Heart left ventricle (tissue), 16 donors: Measurements from ENCODE around the gene PIMREG. TPM values are rescaled to one million over a fixed set of nuclear protein-coding genes. Genes with fewer than 3 reads are reported as not detected.

Source experiments
- ATAC-seq, 4 donors: fragments of 200-7000 bp; cut with Tn5 transposase; one replicate each; pipeline ENCODE4 v1.9.1; 2020 to 2022; ENCODE audit warnings: moderate library complexity in 4 of 4, mild to moderate bottlenecking in 3 of 4, moderate number of reproducible peaks in 1 of 4
- DNase-seq, 5 donors: peaks; one replicate each; pipeline ENCODE4 v3.0.0-alpha.2; 2020
- H3K27ac ChIP-seq, 12 donors: fragments of 200-600 bp; sonication (generic) in 4 of 12; one replicate each; pipeline versions ENCODE4 v1.5.0 to v1.8.0; 2016 to 2022; ENCODE audit warnings: mild to moderate bottlenecking in 2 of 12
- H3K27me3 ChIP-seq, 9 donors: fragments of 200-600 bp; sonication (generic) in 2 of 9; one replicate each; pipeline versions ENCODE4 v1.5.1 to v1.8.0; 2016 to 2022; ENCODE audit warnings: mild to moderate bottlenecking in 3 of 9
- H3K36me3 ChIP-seq, 9 donors: fragments of 200-600 bp; sonication (generic) in 2 of 9; one replicate each; pipeline versions ENCODE4 v1.5.0 to v1.8.0; 2018 to 2022; ENCODE audit warnings: mild to moderate bottlenecking in 2 of 9
- H3K4me1 ChIP-seq, 12 donors: fragments of 200-600 bp; sonication (generic) in 4 of 12; one replicate each; pipeline versions ENCODE4 v1.5.0 to v1.8.0; 2016 to 2022; ENCODE audit warnings: mild to moderate bottlenecking in 3 of 12
- H3K4me3 ChIP-seq, 12 donors: fragments of 200-600 bp; sonication (generic) in 4 of 12; one replicate each; pipeline versions ENCODE4 v1.5.0 to v1.8.0; 2017 to 2022; ENCODE audit warnings: mild to moderate bottlenecking in 9 of 12, moderate library complexity in 4 of 12
- H3K9me3 ChIP-seq, 12 donors: fragments of 200-600 bp; sonication (generic) in 4 of 12; one replicate each; pipeline versions ENCODE4 v1.5.0 to v1.8.0; 2016 to 2022; ENCODE audit warnings: mild to moderate bottlenecking in 1 of 12
- POLR2A ChIP-seq, 2 donors: fragments of 450-650 bp; IDR thresholded peaks; one replicate each; pipeline ENCODE4 v1.6.1; 2017; ENCODE audit warnings: antibody characterized with exemption in 2 of 2, mild to moderate bottlenecking in 2 of 2, moderate library complexity in 2 of 2
- WGBS, 4 donors: extraction: QIAGEN DNeasy Blood & Tissue Kit in 2 of 4; methylation state at CpG; one replicate each; pipeline versions ENCODE4 v1.1.5 to v1.1.7; 2013 to 2018; 5-methylcytosine and 5-hydroxymethylcytosine counted together
- intact Hi-C, 10 donors: fragments of 100-400 bp; cut with DNase I; formaldehyde crosslinking; loops; one replicate each; pipeline versions ENCODE4 v1.11.1 to v1.14.2; 2022
- polyA plus RNA-seq, 2 donors: library from polyadenylated mRNA; stranded (reverse); fragments of 200-250 nt; gene quantifications; one replicate each; pipeline ENCODE4 v1.2.3, GENCODE V29; 2013
- total RNA-seq, 9 donors: library from RNA; depleted of rRNA in 2 of 9; stranded (reverse); fragments of >200 nt in 2 of 9; fragmentation: NEBNext Ultra II Directional in 3 of 9; extraction: Animal tissue kit (Norgen Biotek cat#: 25700) in 3 of 9; gene quantifications; one replicate each; pipeline versions ENCODE4 v1.1.0 to v1.2.4, GENCODE V29; 2016 to 2023
- TF ChIP-seq, protein P1 (sequence below), 12 donors: fragments of 200-600 bp; sonication (generic) in 4 of 12; IDR thresholded peaks; one replicate each; pipeline versions ENCODE4 v1.5.0 to v1.8.0; 2018 to 2022; ENCODE audit warnings: antibody characterized with exemption in 12 of 12, mild to moderate bottlenecking in 5 of 12
- donor health status: ischemic (EF 13 %, LVEDD 7.1; RV severe dilation, severe dysfunction).
- donor health status: healthy with polysubstance abuse.
- donor health status: DM: no; HTN: yes; CAD: no.
- donor health status: DM: no; HTN: no; CAD: no.
- donor health status: ischemic (EF 25% LVEDD 6.9; RV normal size, moderate dysfunction).
- donor health status: ischemic (EF 25% LVEDD 5.7; RV mildly dilated, moderate dysfunction).
- donor health status: healthy.
- donor health status: DM: yes; HTN: yes; CAD: no.
- donor health status: ischemic (EF 35%, LVEDD 5.7; RV mildly dilated, moderate dysfunction).
- donor health status: nonischemic (EF 11% LVEDD 7.7; RV severe dilation, severe dysfunction).
- donor health status: DM: yes; HTN: yes; CAD: no.
- donor health status: PGD.
- donor health status: ischemic (EF 29% LVEDD 5.4; RV normal size, mild dysfunction).
- donor health status: nonischemic (EF 23%, LVEDD 6.1; RV moderate dilation, normal function).

The PIMREG gene
- total and polyA plus RNA-seq, 11 donors = 0.21 to 4.6 (median 0.62) TPM; not detected in 5

DNA sequence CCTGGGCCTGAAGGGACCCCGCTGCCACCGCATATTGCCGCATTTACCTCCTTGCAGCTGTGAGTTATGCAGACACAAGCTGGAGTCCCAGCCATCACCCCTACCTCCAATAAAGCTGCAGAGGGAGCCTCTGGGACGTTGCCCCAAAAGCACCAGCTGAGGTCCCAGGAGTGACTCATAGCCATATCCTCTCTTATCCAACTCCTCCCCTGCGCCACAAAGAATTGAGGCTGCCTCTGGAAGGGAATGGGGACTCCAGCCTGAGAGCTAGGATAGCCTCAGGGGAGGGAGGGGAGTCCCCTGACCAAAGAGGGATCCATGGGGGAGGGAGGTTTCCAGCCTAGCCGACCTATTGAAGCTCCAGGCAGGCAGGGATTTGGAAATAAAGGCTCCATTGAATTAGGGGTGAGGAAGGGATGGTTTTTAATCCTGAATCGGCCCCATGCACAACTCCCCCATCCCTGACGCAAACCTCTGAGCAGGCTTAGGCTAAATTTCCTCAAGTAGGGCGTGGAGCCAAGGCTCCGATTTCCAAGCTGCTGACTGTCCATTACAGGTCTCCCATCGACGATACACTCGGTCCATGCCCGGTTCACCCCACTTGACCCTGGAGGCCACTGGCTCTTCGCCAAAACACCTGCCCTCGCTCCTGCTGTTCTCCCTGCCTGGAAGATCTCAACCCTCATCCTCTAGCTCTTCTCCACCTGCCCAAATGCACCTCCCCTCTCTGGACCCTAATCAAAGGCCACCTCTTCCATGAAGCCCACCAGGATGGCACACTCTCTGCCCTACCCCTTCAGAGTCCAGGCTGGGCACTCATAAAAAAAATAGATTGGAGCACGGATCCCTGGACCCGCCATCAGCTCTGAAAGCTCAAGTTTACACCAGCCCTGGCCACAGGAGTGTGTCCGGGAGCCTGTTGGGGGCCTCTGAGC is 27.5 kb downstream of the PIMREG start:
- ATAC-seq (no peak), DNase-seq (no peak)
- Histone ChIP-seq H3K4me1 (no peaks in the 10 kb centered on the region), H3K27me3 (no peaks in the 10 kb centered on the region), H3K27ac (no peak overlapping the region), H3K4me3 (no peak overlapping the region), H3K9me3 (peaks cover 0 to 8% (median 0%) of the 10 kb centered on the region in 12 donors), H3K36me3 (no peaks in the 10 kb centered on the region)
- TF ChIP-seq POLR2A (IDR thresholded peaks at IDR 0.05) = no peak
- TF ChIP-seq, protein P1, sequence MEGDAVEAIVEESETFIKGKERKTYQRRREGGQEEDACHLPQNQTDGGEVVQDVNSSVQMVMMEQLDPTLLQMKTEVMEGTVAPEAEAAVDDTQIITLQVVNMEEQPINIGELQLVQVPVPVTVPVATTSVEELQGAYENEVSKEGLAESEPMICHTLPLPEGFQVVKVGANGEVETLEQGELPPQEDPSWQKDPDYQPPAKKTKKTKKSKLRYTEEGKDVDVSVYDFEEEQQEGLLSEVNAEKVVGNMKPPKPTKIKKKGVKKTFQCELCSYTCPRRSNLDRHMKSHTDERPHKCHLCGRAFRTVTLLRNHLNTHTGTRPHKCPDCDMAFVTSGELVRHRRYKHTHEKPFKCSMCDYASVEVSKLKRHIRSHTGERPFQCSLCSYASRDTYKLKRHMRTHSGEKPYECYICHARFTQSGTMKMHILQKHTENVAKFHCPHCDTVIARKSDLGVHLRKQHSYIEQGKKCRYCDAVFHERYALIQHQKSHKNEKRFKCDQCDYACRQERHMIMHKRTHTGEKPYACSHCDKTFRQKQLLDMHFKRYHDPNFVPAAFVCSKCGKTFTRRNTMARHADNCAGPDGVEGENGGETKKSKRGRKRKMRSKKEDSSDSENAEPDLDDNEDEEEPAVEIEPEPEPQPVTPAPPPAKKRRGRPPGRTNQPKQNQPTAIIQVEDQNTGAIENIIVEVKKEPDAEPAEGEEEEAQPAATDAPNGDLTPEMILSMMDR (IDR thresholded peaks at IDR 0.05) = no peak
- intact Hi-C loops = loop anchor here in 6 of 10 donors (2.0 to 10.0 kb wide), 4 partner anchors 73 to 103 kb away; partner anchors contain the start of gene PITPNM3 (in 2 of the 6)
- 61 to 70% (median 68%) methylated on average over 14 to 19 of the region's 19 CpGs for WGBS, 4 donors

DNA sequence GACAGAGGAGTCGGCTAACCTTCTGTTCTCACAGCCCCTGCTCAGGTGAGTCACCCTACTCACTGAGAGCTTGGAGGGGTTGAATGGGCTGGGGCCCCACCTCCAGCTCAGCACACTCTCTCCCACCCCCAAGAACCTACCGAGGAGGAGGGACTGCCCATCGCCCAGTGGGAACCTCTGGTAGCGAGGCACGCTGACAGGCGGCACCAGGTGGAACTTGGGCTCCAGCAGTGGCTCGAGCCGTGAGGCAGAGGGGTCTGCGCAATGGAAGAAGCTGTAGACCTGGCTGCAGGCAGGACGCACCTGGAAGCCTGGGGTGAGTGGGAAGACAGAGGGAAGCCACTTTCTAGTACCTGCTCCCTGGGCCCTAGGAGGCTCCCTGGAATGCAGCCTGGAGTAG is 28.3 kb downstream of the PIMREG start:
- DNase-seq = no peak
- no peaks in the 10 kb centered on the region for H3K36me3 ChIP-seq
- peaks cover 0 to 3% (median 0%) of the 10 kb centered on the region in 12 donors for H3K9me3 ChIP-seq
- peak in 1 of 4 donors; percentile 10 for ATAC-seq
- no peak for TF ChIP-seq POLR2A (IDR thresholded peaks at IDR 0.05)
- TF ChIP-seq, protein P1 (IDR thresholded peaks at IDR 0.05) = no peak
- intact Hi-C loops = loop anchor here in 6 of 10 donors (2.0 to 10.0 kb wide), 4 partner anchors 72 to 102 kb away; partner anchors contain the start of gene PITPNM3 (in 2 of the 6)
- WGBS, 4 donors = 92 to 98% (median 95%) methylated on average over 9 to 10 of the region's 10 CpGs
- H3K27me3 ChIP-seq = no peaks in the 10 kb centered on the region
- no peaks in the 10 kb centered on the region for H3K4me1 ChIP-seq
- no peak overlapping the region for H3K27ac ChIP-seq
- H3K4me3 ChIP-seq = no peak overlapping the region

DNA sequence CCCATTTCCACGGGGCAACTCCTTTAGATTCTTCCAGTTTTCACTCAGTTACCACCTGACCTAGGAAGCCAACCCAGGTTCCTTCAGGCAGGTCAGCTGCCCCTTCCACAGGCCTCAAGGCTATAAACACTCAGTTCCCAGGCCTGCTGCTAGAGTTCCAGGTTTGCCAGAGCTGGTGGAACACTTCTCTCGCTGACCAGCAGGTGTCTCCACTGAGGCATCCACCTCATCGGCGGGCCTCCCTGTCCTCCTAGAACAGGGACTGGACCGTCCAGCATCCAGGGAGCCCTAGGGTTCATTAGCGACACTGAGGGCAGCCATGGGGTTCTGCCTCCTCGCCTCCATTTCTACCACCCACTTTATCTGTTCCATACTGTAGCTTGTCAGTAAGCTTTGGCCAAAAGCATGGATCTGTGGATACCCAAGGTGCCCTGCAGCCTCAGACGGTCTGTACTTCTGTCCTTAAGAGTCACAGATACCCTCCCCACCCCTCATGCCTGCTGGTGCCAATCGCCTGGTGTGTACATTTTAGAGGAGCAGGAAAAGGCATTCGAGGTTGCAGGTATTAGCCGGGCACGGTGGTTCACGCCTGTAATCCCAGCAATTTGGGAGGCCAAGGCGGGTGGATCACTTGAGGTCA is 29.0 kb downstream of the PIMREG start:
- H3K36me3 ChIP-seq = no peaks in the 10 kb centered on the region
- no peaks in the 10 kb centered on the region for H3K27me3 ChIP-seq
- ATAC-seq = peak in 3 of 4 donors; percentile 73 to 82 (median 78)
- TF ChIP-seq, protein P1 (IDR thresholded peaks at IDR 0.05) = peak; percentile 86 to 96 (median 92)
- TF ChIP-seq POLR2A (IDR thresholded peaks at IDR 0.05) = no peak
- no peaks in the 10 kb centered on the region for H3K9me3 ChIP-seq
- 45 to 65% (median 47%) methylated on average over 10 to 14 of the region's 14 CpGs for WGBS, 4 donors
- H3K4me3 ChIP-seq = no peak overlapping the region
- DNase-seq = peak; percentile 61 to 81 (median 70)
- H3K4me1 ChIP-seq = no peaks in the 10 kb centered on the region
- no peak overlapping the region for H3K27ac ChIP-seq
- intact Hi-C loops = loop anchor here in 6 of 10 donors (2.0 to 10.0 kb wide), 4 partner anchors 72 to 102 kb away; partner anchors contain the start of gene PITPNM3 (in 2 of the 6)

GRCh38 chr17:6474376-6474775 is 30.1 kb downstream of the PIMREG start:
- no peaks in the 10 kb centered on the region for H3K27me3 ChIP-seq
- TF ChIP-seq POLR2A (IDR thresholded peaks at IDR 0.05) = no peak
- TF ChIP-seq, protein P1 (IDR thresholded peaks at IDR 0.05) = no peak
- H3K9me3 ChIP-seq = no peaks in the 10 kb centered on the region
- intact Hi-C loops = loop anchor here in 5 of 10 donors (10.0 kb wide), 3 partner anchors 70 to 100 kb away; partner anchors contain the start of gene PITPNM3 (in 2 of the 5)
- DNase-seq (no peak), ATAC-seq (no peak)
- 83 to 91% (median 89%) methylated on average over 22 of the region's 22 CpGs for WGBS, 4 donors
- H3K36me3 ChIP-seq = no peaks in the 10 kb centered on the region
- no peak overlapping the region for H3K27ac ChIP-seq
- H3K4me1 ChIP-seq = no peaks in the 10 kb centered on the region
- no peak overlapping the region for H3K4me3 ChIP-seq
